ENCODE measurements around the gene TACR1. TPM values are rescaled to one million over a fixed set of nuclear protein-coding genes. Genes with fewer than 3 reads are reported as not detected.

The TACR1 gene
- total RNA-seq, 1 experiment from 2014 or later: not detected

DNA sequence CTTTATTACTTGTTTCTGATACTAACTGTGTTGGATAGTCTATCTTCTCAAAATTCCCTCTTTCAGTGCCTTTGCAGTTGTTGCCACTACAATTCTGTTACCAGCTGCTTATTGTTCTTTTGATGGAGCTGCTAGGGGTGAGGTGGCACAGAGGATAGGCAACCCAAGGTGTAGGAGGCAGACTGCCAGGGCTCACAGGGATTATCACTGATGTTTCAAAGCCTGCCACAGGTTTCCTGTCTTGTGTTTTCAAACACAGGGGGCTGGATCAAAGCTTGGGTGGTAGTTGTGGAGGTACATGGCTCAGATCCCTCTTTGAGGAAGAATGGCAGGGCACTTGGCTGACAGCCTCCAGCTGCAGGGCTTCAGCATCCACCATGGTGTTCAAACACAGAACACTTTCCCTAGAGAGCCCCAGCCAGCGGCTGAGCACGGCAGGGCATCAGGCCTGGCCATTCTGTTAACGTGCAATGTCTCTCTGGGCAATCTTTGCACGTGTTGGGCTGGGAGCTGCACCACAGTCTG, 153.7 kb downstream of the TACR1 start:
- no peak for DNase-seq
- TF ChIP-seq, protein P1, sequence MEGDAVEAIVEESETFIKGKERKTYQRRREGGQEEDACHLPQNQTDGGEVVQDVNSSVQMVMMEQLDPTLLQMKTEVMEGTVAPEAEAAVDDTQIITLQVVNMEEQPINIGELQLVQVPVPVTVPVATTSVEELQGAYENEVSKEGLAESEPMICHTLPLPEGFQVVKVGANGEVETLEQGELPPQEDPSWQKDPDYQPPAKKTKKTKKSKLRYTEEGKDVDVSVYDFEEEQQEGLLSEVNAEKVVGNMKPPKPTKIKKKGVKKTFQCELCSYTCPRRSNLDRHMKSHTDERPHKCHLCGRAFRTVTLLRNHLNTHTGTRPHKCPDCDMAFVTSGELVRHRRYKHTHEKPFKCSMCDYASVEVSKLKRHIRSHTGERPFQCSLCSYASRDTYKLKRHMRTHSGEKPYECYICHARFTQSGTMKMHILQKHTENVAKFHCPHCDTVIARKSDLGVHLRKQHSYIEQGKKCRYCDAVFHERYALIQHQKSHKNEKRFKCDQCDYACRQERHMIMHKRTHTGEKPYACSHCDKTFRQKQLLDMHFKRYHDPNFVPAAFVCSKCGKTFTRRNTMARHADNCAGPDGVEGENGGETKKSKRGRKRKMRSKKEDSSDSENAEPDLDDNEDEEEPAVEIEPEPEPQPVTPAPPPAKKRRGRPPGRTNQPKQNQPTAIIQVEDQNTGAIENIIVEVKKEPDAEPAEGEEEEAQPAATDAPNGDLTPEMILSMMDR (conservative IDR thresholded peaks at IDR 0.05): no peak
- TF ChIP-seq EZH2 (IDR thresholded peaks at IDR 0.05; ENCODE audit: low read depth): no peak
- no TSS peak for BruUV-seq (replicated peaks)
- POLR2A ChIA-PET (ENCODE audit: unreplicated experiment): no interaction called here
- Histone ChIP-seq H3K27ac (no peak overlapping the region), H3K9me2 (ENCODE audit: insufficient read depth) (no peaks in the 10 kb centered on the region), H3K4me1 (replicated peaks; ENCODE audit: insufficient read depth) (peaks cover 14% of the 10 kb centered on the region), H3K36me3 (ENCODE audit: low read depth) (no peaks in the 10 kb centered on the region), H4K20me1 (ENCODE audit: insufficient read depth) (no peaks in the 10 kb centered on the region), H3K4me2 (no peak overlapping the region), H3F3A (ENCODE audit: insufficient read depth, low read depth) (no peaks in the 10 kb centered on the region), H3K9me3 (ENCODE audit: insufficient read depth, low read depth) (no peaks in the 10 kb centered on the region; the same call in 1 of the 2 replicates), H3K27me3 (ENCODE audit: insufficient read depth, low read depth) (no peaks in the 10 kb centered on the region), H3K79me2 (ENCODE audit: low read depth) (no peaks in the 10 kb centered on the region), H3K4me3 (no peak overlapping the region), H2AFZ (no peak overlapping the region)
- CTCF ChIA-PET: no interaction called here
- intact Hi-C loops (cut with micrococcal nuclease; ENCODE audit: unreplicated experiment): no loop called here

DNA sequence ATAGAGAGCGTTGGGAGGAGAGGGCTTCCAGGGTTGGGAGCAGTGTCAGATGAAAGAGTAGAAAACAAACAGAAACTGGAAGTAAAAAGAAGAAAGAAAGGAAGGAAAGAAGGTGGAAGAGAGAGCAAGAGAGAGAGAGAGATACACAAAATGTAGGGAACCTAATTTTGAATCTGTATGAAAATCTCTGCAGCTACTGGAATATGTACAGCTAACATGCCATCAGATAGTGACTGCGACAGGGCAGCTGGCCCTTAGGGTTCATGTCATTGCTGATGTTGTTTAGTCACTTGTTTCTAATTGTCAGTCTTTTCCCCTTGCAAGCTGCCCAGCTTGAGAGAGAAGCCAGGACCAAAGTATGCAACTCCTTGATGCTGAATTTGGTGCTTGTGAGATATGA, 155.0 kb downstream of the TACR1 start:
- no peak overlapping the region for H3K4me3 ChIP-seq
- DNase-seq: no peak
- intact Hi-C loops (cut with micrococcal nuclease; ENCODE audit: unreplicated experiment): no loop called here
- H3K27ac ChIP-seq: no peak overlapping the region
- no peak for TF ChIP-seq EZH2 (IDR thresholded peaks at IDR 0.05; ENCODE audit: low read depth)
- TF ChIP-seq, protein P1 (conservative IDR thresholded peaks at IDR 0.05): no peak
- ChIA-PET POLR2A (ENCODE audit: unreplicated experiment) (no interaction called here), CTCF (no interaction called here)
- no peaks in the 10 kb centered on the region; the same call in 1 of the 2 replicates for H3K9me3 ChIP-seq (ENCODE audit: insufficient read depth, low read depth)
- H3K36me3 ChIP-seq (ENCODE audit: low read depth): no peaks in the 10 kb centered on the region
- no peaks in the 10 kb centered on the region for H4K20me1 ChIP-seq (ENCODE audit: insufficient read depth)
- H3K4me2 ChIP-seq: no peak overlapping the region
- no peaks in the 10 kb centered on the region for H3K27me3 ChIP-seq (ENCODE audit: insufficient read depth, low read depth)
- peaks cover 14% of the 10 kb centered on the region for H3K4me1 ChIP-seq (replicated peaks; ENCODE audit: insufficient read depth)
- no peaks in the 10 kb centered on the region for H3K9me2 ChIP-seq (ENCODE audit: insufficient read depth)
- no peak overlapping the region for H2AFZ ChIP-seq
- no peaks in the 10 kb centered on the region for H3F3A ChIP-seq (ENCODE audit: insufficient read depth, low read depth)
- H3K79me2 ChIP-seq (ENCODE audit: low read depth): no peaks in the 10 kb centered on the region
- no TSS peak for BruUV-seq (replicated peaks)

DNA sequence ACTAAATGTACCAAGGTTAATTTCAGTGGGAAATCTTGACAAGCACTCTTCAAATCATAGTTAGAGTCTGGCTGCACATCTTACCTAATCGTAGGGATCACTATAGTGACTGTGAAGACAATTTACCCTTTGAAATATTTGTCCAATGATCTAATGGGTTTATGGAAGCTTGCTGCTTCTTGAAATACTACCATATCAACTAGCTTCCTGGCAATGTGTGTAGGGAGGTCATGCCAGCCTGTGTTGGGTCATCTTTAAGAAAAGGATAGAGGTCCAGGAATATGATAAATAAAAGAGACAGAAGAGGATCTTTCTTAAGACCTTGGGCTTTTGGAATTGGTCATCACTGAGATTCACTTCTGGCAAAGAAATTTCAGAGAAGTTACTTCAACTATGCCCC, 156.5 kb downstream of the TACR1 start:
- Histone ChIP-seq H3K9me2 (ENCODE audit: insufficient read depth) (0 out of 2 replicates have a peak, but pooled peaks cover 2% of the 10 kb centered on the region), H2AFZ (no peak overlapping the region), H3K4me1 (replicated peaks; ENCODE audit: insufficient read depth) (peaks cover 9% of the 10 kb centered on the region), H3K27ac (no peak overlapping the region), H4K20me1 (ENCODE audit: insufficient read depth) (no peaks in the 10 kb centered on the region), H3K9me3 (ENCODE audit: insufficient read depth, low read depth) (no peaks in the 10 kb centered on the region), H3K36me3 (ENCODE audit: low read depth) (no peaks in the 10 kb centered on the region), H3F3A (ENCODE audit: insufficient read depth, low read depth) (no peaks in the 10 kb centered on the region), H3K27me3 (ENCODE audit: insufficient read depth, low read depth) (no peaks in the 10 kb centered on the region), H3K4me3 (no peak overlapping the region), H3K79me2 (ENCODE audit: low read depth) (no peaks in the 10 kb centered on the region), H3K4me2 (no peak overlapping the region)
- no peak for DNase-seq
- intact Hi-C loops (cut with micrococcal nuclease; ENCODE audit: unreplicated experiment): no loop called here
- CTCF ChIA-PET: no interaction called here
- POLR2A ChIA-PET (ENCODE audit: unreplicated experiment): interaction anchor here (0.6 kb wide), 1 partner anchor 588 kb away, joined by 3 read pairs; the partner anchor contains the start of gene INO80B
- no TSS peak for BruUV-seq (replicated peaks)
- TF ChIP-seq, protein P1 (conservative IDR thresholded peaks at IDR 0.05): no peak
- TF ChIP-seq EZH2 (IDR thresholded peaks at IDR 0.05; ENCODE audit: low read depth): no peak
